ENCODE measurements around the gene BMP2K.

The BMP2K gene

GRCh38 chr4:78737973-78738372, 38.2 kb upstream of the BMP2K start:
- no peak for DNase-seq (ENCODE audit: low read depth)
- no peak overlapping the region for H3K4me3 ChIP-seq (replicated peaks; ENCODE audit: low read depth, low read length)
- no peak for TF ChIP-seq CTCF (IDR thresholded peaks at IDR 0.05; ENCODE audit: low read length, missing control alignments)

- no peak for TF ChIP-seq CTCF (IDR thresholded peaks at IDR 0.05; ENCODE audit: low read length, missing control alignments)
- no peak for DNase-seq (ENCODE audit: low read depth)
- H3K4me3 ChIP-seq (replicated peaks; ENCODE audit: low read depth, low read length) = no peak overlapping the region
These were observed 33.9 kb upstream of the BMP2K start for GRCh38 chr4:78742300-78742699.

- no peak for TF ChIP-seq CTCF (IDR thresholded peaks at IDR 0.05; ENCODE audit: low read length, missing control alignments)
- no peak overlapping the region for H3K4me3 ChIP-seq (replicated peaks; ENCODE audit: low read depth, low read length)
- DNase-seq (ENCODE audit: low read depth) = no peak
These were observed 28.7 kb upstream of the BMP2K start for GRCh38 chr4:78747475-78747922.

GRCh38 chr4:78748381-78748780, 27.8 kb upstream of the BMP2K start:
- H3K4me3 ChIP-seq (replicated peaks; ENCODE audit: low read depth, low read length) = no peak overlapping the region
- no peak for DNase-seq (ENCODE audit: low read depth)
- no peak for TF ChIP-seq CTCF (IDR thresholded peaks at IDR 0.05; ENCODE audit: low read length, missing control alignments)

- no peak overlapping the region for H3K4me3 ChIP-seq (replicated peaks; ENCODE audit: low read depth, low read length)
- TF ChIP-seq CTCF (IDR thresholded peaks at IDR 0.05; ENCODE audit: low read length, missing control alignments) = no peak
- no peak for DNase-seq (ENCODE audit: low read depth)
These were observed 26.7 kb upstream of the BMP2K start for GRCh38 chr4:78749258-78749971.

- H3K4me3 ChIP-seq (replicated peaks; ENCODE audit: low read depth, low read length) = no peak overlapping the region
- peak; percentile 45 for DNase-seq (ENCODE audit: low read depth)
- no peak for TF ChIP-seq CTCF (IDR thresholded peaks at IDR 0.05; ENCODE audit: low read length, missing control alignments)
These were observed 26.0 kb upstream of the BMP2K start for GRCh38 chr4:78749972-78750727.
